ENCODE data around the gene AFTPH.

The AFTPH gene

DNA sequence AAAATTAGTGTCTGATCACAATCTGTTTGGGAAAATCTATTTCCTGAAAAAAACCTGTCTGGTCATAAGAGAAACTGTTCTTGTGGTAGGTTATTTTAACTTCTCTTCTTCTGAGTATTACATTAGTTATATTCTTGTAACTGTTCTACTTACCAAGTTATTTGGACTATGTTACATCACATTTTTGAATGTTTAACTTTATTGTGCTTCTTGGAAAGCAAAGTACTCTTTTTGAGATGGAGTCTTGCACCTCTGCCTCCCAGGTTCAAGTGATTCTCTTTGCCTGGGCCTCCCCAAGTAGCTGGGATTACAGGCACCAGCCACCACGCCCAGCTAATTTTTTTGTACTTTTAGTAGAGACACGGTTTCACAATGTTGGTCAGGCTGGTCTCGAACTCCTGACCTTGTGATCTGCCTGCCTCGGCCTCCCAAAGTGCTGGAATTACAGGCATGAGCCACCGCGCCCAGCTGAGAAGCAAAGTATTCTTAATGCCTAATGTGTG, 39.4 kb downstream of the AFTPH start:
- no peak for DNase-seq (ENCODE audit: low spot score)
- Histone ChIP-seq H3K9me3 (ENCODE audit: severe bottlenecking) (no peaks in the 10 kb centered on the region), H3K27ac (ENCODE audit: poor library complexity, severe bottlenecking) (no peak overlapping the region), H3K4me1 (ENCODE audit: insufficient read depth, poor library complexity, severe bottlenecking) (peaks cover 6% of the 10 kb centered on the region), H3K27me3 (ENCODE audit: insufficient read depth, poor library complexity, severe bottlenecking) (no peaks in the 10 kb centered on the region), H3K4me3 (ENCODE audit: severe bottlenecking) (no peak overlapping the region), H3K36me3 (ENCODE audit: low read depth) (peaks cover 9% of the 10 kb centered on the region)
- no peak for ATAC-seq (ENCODE audit: low read depth)
- TF ChIP-seq, protein P1, sequence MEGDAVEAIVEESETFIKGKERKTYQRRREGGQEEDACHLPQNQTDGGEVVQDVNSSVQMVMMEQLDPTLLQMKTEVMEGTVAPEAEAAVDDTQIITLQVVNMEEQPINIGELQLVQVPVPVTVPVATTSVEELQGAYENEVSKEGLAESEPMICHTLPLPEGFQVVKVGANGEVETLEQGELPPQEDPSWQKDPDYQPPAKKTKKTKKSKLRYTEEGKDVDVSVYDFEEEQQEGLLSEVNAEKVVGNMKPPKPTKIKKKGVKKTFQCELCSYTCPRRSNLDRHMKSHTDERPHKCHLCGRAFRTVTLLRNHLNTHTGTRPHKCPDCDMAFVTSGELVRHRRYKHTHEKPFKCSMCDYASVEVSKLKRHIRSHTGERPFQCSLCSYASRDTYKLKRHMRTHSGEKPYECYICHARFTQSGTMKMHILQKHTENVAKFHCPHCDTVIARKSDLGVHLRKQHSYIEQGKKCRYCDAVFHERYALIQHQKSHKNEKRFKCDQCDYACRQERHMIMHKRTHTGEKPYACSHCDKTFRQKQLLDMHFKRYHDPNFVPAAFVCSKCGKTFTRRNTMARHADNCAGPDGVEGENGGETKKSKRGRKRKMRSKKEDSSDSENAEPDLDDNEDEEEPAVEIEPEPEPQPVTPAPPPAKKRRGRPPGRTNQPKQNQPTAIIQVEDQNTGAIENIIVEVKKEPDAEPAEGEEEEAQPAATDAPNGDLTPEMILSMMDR (IDR thresholded peaks at IDR 0.05; ENCODE audit: poor library complexity, severe bottlenecking): no peak

DNA sequence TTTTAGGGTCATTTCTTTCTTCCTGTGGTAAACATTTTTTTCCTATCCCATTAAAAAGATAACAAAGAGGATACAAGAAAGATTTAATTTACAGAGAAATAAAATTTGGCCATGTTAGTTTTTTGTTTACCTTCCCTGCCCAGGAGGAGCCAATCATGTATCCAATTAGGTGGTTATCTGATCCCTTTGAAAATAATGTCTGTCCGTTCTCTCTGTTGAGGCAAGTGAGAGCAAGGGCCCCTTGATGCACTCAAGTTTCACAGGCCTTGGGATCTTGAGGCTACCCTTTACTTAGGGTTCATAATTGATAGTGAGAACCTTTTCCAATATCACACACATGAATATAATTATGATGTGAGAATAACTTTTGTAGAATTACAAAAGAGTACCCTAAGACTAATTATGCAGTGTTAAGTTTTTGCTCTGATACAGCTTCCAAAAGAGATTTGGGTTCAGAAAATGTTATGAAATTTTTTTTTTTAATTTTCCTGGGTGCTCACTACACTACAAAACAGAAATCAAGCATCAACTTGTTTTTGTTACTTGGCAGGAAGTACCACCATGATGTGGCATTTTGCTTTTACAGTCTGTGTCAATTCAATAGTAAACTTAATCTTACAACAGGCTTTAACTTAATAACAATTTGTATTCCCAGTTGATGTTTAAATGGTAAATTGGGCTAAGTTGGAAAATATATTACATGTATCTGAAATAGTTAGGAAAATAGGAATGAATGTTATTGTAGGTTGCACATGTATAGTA, 42.0 kb downstream of the AFTPH start:
- Histone ChIP-seq H3K36me3 (ENCODE audit: low read depth) (peaks cover 27% of the 10 kb centered on the region), H3K9me3 (ENCODE audit: severe bottlenecking) (no peaks in the 10 kb centered on the region), H3K27ac (ENCODE audit: poor library complexity, severe bottlenecking) (no peak overlapping the region), H3K4me3 (ENCODE audit: severe bottlenecking) (no peak overlapping the region), H3K4me1 (ENCODE audit: insufficient read depth, poor library complexity, severe bottlenecking) (peaks cover 6% of the 10 kb centered on the region), H3K27me3 (ENCODE audit: insufficient read depth, poor library complexity, severe bottlenecking) (no peaks in the 10 kb centered on the region)
- TF ChIP-seq, protein P1 (IDR thresholded peaks at IDR 0.05; ENCODE audit: poor library complexity, severe bottlenecking): no peak
- no peak for DNase-seq (ENCODE audit: low spot score)
- ATAC-seq (ENCODE audit: low read depth): no peak

DNA sequence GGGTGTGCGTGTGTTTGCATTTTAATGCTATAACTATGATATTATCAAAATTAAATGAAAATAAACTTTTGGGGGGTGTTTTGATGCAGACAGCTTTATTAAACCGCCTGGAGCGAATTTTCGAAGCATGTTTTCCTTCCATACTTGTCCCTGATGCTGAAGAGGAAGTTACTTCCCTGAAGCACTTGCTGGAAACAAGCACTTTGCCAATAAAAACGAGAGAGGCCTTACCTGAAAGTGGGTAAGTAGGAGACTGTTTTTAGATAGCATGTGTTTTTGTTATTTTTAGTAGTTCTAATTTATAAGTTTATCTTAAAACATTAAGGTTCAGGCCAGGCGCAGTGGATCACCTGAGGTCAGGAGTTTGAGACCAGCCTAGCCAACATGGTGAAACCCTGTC, 43.3 kb downstream of the AFTPH start:
- no peak for DNase-seq (ENCODE audit: low spot score)
- peaks cover 34% of the 10 kb centered on the region for H3K36me3 ChIP-seq (ENCODE audit: low read depth)
- H3K27ac ChIP-seq (ENCODE audit: poor library complexity, severe bottlenecking): no peak overlapping the region
- no peak overlapping the region for H3K4me3 ChIP-seq (ENCODE audit: severe bottlenecking)
- H3K4me1 ChIP-seq (ENCODE audit: insufficient read depth, poor library complexity, severe bottlenecking): peaks cover 6% of the 10 kb centered on the region
- TF ChIP-seq, protein P1 (IDR thresholded peaks at IDR 0.05; ENCODE audit: poor library complexity, severe bottlenecking): no peak
- no peaks in the 10 kb centered on the region for H3K9me3 ChIP-seq (ENCODE audit: severe bottlenecking)
- no peak for ATAC-seq (ENCODE audit: low read depth)
- H3K27me3 ChIP-seq (ENCODE audit: insufficient read depth, poor library complexity, severe bottlenecking): no peaks in the 10 kb centered on the region

DNA sequence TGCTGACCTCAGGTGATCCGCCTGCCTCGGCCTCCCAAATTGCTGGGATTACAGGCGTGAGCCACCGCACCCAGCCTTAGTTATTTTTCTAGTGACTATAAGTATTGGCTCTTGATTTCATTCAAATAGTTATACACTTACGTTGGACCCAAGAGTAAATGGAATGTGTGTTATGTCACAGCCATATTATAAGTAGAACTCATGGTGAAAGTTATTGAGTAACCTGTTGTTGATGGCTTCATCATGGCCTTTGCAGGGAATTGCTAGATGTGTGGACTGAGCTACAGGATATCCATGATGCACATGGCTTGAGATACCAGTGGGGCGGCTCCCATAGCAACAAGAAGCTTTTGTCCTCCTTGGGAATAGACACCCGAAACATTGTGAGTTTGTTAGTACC, 44.7 kb downstream of the AFTPH start:
- no peak for DNase-seq (ENCODE audit: low spot score)
- no peak for ATAC-seq (ENCODE audit: low read depth)
- Histone ChIP-seq H3K4me1 (ENCODE audit: insufficient read depth, poor library complexity, severe bottlenecking) (peaks cover 6% of the 10 kb centered on the region), H3K27ac (ENCODE audit: poor library complexity, severe bottlenecking) (no peak overlapping the region), H3K4me3 (ENCODE audit: severe bottlenecking) (no peak overlapping the region), H3K9me3 (ENCODE audit: severe bottlenecking) (no peaks in the 10 kb centered on the region), H3K27me3 (ENCODE audit: insufficient read depth, poor library complexity, severe bottlenecking) (no peaks in the 10 kb centered on the region), H3K36me3 (ENCODE audit: low read depth) (peaks cover 45% of the 10 kb centered on the region)
- TF ChIP-seq, protein P1 (IDR thresholded peaks at IDR 0.05; ENCODE audit: poor library complexity, severe bottlenecking): no peak

DNA sequence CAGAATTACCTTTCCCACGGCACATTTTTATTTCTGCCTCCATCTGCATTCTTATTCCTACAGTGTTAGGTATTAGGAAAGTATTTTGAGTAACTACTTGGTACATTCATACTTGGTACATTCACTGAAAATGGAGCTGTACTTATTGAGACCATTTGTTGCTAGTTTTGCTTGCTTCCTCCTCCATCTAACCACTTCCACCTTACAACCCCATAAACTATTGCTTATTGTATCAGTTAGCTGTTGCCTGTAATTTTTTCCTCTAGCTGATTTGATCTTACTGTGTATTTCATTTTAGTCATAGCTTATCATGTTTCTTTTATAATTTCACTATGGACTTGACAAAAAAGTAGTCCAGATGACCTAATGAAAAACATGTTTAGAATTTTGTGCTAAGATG, 50.7 kb downstream of the AFTPH start:
- Histone ChIP-seq H3K4me1 (ENCODE audit: insufficient read depth, poor library complexity, severe bottlenecking) (no peaks in the 10 kb centered on the region), H3K4me3 (ENCODE audit: severe bottlenecking) (no peak overlapping the region), H3K9me3 (ENCODE audit: severe bottlenecking) (no peaks in the 10 kb centered on the region), H3K27me3 (ENCODE audit: insufficient read depth, poor library complexity, severe bottlenecking) (no peaks in the 10 kb centered on the region), H3K36me3 (ENCODE audit: low read depth) (peaks cover 63% of the 10 kb centered on the region), H3K27ac (ENCODE audit: poor library complexity, severe bottlenecking) (no peak overlapping the region)
- TF ChIP-seq, protein P1 (IDR thresholded peaks at IDR 0.05; ENCODE audit: poor library complexity, severe bottlenecking): no peak
- no peak for DNase-seq (ENCODE audit: low spot score)
- ATAC-seq (ENCODE audit: low read depth): no peak

All from RWPE2 (cell line).